Aorta (tissue), 5 donors: ENCODE data around the gene PDE5A. TPM values are rescaled to one million over a fixed set of nuclear protein-coding genes. Genes with fewer than 3 reads are reported as not detected.
A peak's percentile ranks its signal among the peaks of the same experiment; 100 is the strongest.

Experiments
- ATAC-seq: fragments of 200-7000 bp; cut with Tn5 transposase; one replicate; pipeline ENCODE4 v1.9.1; 2022; ENCODE audit warnings: moderate library complexity; ENCODE audit not compliant: low FRiP score
- DNase-seq, 2 donors: peaks; one replicate each; pipeline ENCODE4 v3.0.0-alpha.2; 2020
- H3K27ac ChIP-seq, 2 donors: one replicate each; pipeline ENCODE4 v1.5.1; 2013; ENCODE audit warnings: low read length in 2 of 2, mild to moderate bottlenecking in 2 of 2, moderate library complexity in 2 of 2, control low read depth in 1 of 2, inconsistent platforms in 1 of 2, low read depth in 1 of 2
- H3K27me3 ChIP-seq, 2 donors: one replicate each; pipeline ENCODE4 v1.6.1; 2013; ENCODE audit warnings: control low read depth in 1 of 2, low read length in 1 of 2, mild to moderate bottlenecking in 1 of 2, moderate library complexity in 1 of 2; ENCODE audit not compliant: insufficient read depth in 2 of 2, control insufficient read depth in 1 of 2
- H3K36me3 ChIP-seq, 2 donors: one replicate each; pipeline ENCODE4 v1.6.1; 2013; ENCODE audit warnings: control low read depth in 1 of 2, low read length in 1 of 2, mild to moderate bottlenecking in 1 of 2; ENCODE audit not compliant: insufficient read depth in 2 of 2, control insufficient read depth in 1 of 2
- H3K4me1 ChIP-seq, 2 donors: one replicate each; pipeline ENCODE4 v1.6.1; 2013; ENCODE audit warnings: low read length in 2 of 2, control low read depth in 1 of 2, mild to moderate bottlenecking in 1 of 2, moderate library complexity in 1 of 2; ENCODE audit not compliant: insufficient read depth in 2 of 2, control insufficient read depth in 1 of 2
- H3K4me3 ChIP-seq, 2 donors: one replicate each; pipeline ENCODE4 v1.5.1; 2013; ENCODE audit warnings: low read length in 2 of 2, control low read depth in 1 of 2, mild to moderate bottlenecking in 1 of 2
- H3K9me3 ChIP-seq: one replicate; pipeline ENCODE4 v1.6.1; 2013; ENCODE audit warnings: mild to moderate bottlenecking, low read length; ENCODE audit not compliant: control insufficient read depth
- WGBS, 2 donors: extraction: QIAGEN DNeasy Blood & Tissue Kit; methylation state at CpG; one replicate each; pipeline ENCODE4 v1.1.7; 2013; 5-methylcytosine and 5-hydroxymethylcytosine counted together
- intact Hi-C, 2 donors: fragments of 100-400 bp; cut with DNase I; formaldehyde crosslinking; loops; one replicate each; pipeline versions ENCODE4 v1.14.2 to v1.15.0; 2022
- polyA plus RNA-seq, 2 donors: library from polyadenylated mRNA; stranded (reverse); fragments of 200-250 nt; gene quantifications; one replicate each; pipeline ENCODE4 v1.2.3, GENCODE V29; 2013
- total RNA-seq, 2 donors: library from RNA; stranded (reverse); fragmentation: NEBNext Ultra II Directional; extraction: Animal tissue kit (Norgen Biotek cat#: 25700); gene quantifications; one replicate each; pipeline ENCODE4 v1.2.1, GENCODE V29; 2021
- donor health status: healthy with polysubstance abuse.
- donor health status: Bipolar disorder and iron deficiency.
- donor health status: DM: no; HTN: no; CAD: no.
- donor health status: DM: no; HTN: no; CAD: no.
- donor health status: DM: yes; HTN: yes; CAD: no.

Gene PDE5A
- total and polyA plus RNA-seq, 4 donors = 24.9 to 343 (median 135) TPM

- DNase-seq = no peak
- Histone ChIP-seq H3K4me1 (peaks cover 5 to 6% of the 10 kb centered on the region in 2 donors), H3K4me3 (no peak overlapping the region), H3K27ac (peak overlapping the region; percentile 64 to 87), H3K27me3 (no peaks in the 10 kb centered on the region), H3K36me3 (peaks cover 0 to 2% of the 10 kb centered on the region in 2 donors), H3K9me3 (no peaks in the 10 kb centered on the region)
- ATAC-seq = peak; percentile 43
- intact Hi-C loops = loop anchor here in 1 of 2 donors (10.0 kb wide), 1 partner anchor 107 kb away; the partner anchor contains the start of gene PDE5A
- WGBS, 2 donors = 17% methylated on average over 2 of the region's 2 CpGs
Measured at GRCh38 chr4:119517361-119518229, 111.0 kb downstream of the PDE5A start.

- no peak for ATAC-seq
- intact Hi-C loops = loop anchor here (5.0 to 10.0 kb wide), 2 partner anchors 112 to 540 kb away; partner anchors contain the start of gene PDE5A (in 1 of the 2)
- Histone ChIP-seq H3K27me3 (no peaks in the 10 kb centered on the region), H3K36me3 (peaks cover 2 to 8% of the 10 kb centered on the region in 2 donors), H3K9me3 (no peaks in the 10 kb centered on the region), H3K4me3 (no peak overlapping the region), H3K4me1 (peaks cover 5 to 7% of the 10 kb centered on the region in 2 donors), H3K27ac (peak overlapping the region in 1 of 2 donors; percentile 6)
- no peak for DNase-seq
- 96 to 99% methylated on average over 2 of the region's 2 CpGs for WGBS, 2 donors
Measured at GRCh38 chr4:119512398-119512797, 116.2 kb downstream of the PDE5A start.

- 12 to 17% methylated on average over 4 of the region's 4 CpGs for WGBS, 2 donors
- intact Hi-C loops = loop anchor here (5.0 to 10.0 kb wide), 2 partner anchors 114 to 542 kb away; partner anchors contain the start of gene PDE5A (in 1 of the 2)
- Histone ChIP-seq H3K27ac (no peak overlapping the region), H3K4me1 (peaks cover 5 to 7% of the 10 kb centered on the region in 2 donors), H3K9me3 (no peaks in the 10 kb centered on the region), H3K36me3 (peaks cover 2 to 8% of the 10 kb centered on the region in 2 donors), H3K27me3 (no peaks in the 10 kb centered on the region), H3K4me3 (no peak overlapping the region)
- DNase-seq = no peak
- ATAC-seq = peak; percentile 55
Measured at GRCh38 chr4:119510395-119511149, 118.0 kb downstream of the PDE5A start.

GRCh38 chr4:119508281-119508680, 120.3 kb downstream of the PDE5A start:
- DNase-seq (no peak), ATAC-seq (no peak)
- WGBS, 2 donors = 2 to 8% methylated on average over 1 of the region's 1 CpG
- H3K4me3 ChIP-seq = no peak overlapping the region
- no peaks in the 10 kb centered on the region for H3K27me3 ChIP-seq
- H3K4me1 ChIP-seq = peaks cover 2 to 3% of the 10 kb centered on the region in 2 donors
- H3K36me3 ChIP-seq = peaks cover 2 to 8% of the 10 kb centered on the region in 2 donors
- peak overlapping the region in 1 of 2 donors; percentile 82 for H3K27ac ChIP-seq
- H3K9me3 ChIP-seq = no peaks in the 10 kb centered on the region
- intact Hi-C loops = loop anchor here in 1 of 2 donors (10.0 kb wide), 1 partner anchor 193 kb away; no protein-coding TSS in a partner anchor

- intact Hi-C loops = loop anchor here in 1 of 2 donors (10.0 kb wide), 1 partner anchor 192 kb away; no protein-coding TSS in a partner anchor
- Histone ChIP-seq H3K27ac (peak overlapping the region in 1 of 2 donors; percentile 76), H3K4me3 (no peak overlapping the region), H3K36me3 (peaks cover 0 to 11% of the 10 kb centered on the region in 2 donors), H3K27me3 (no peaks in the 10 kb centered on the region), H3K9me3 (no peaks in the 10 kb centered on the region), H3K4me1 (peaks cover 0 to 3% of the 10 kb centered on the region in 2 donors)
- no peak for ATAC-seq
- DNase-seq = no peak
- 14 to 19% methylated on average over 1 of the region's 1 CpG for WGBS, 2 donors
Measured at GRCh38 chr4:119506806-119507205, 121.8 kb downstream of the PDE5A start.

GRCh38 chr4:119504616-119505015, 124.0 kb downstream of the PDE5A start:
- Histone ChIP-seq H3K4me3 (no peak overlapping the region), H3K27me3 (no peaks in the 10 kb centered on the region), H3K27ac (no peak overlapping the region), H3K4me1 (no peaks in the 10 kb centered on the region), H3K9me3 (no peaks in the 10 kb centered on the region), H3K36me3 (peaks cover 0 to 9% of the 10 kb centered on the region in 2 donors)
- ATAC-seq = no peak
- WGBS, 2 donors = 96 to 100% methylated on average over 1 of the region's 1 CpG
- intact Hi-C loops = loop anchor here in 1 of 2 donors (10.0 kb wide), 1 partner anchor 190 kb away; no protein-coding TSS in a partner anchor
- no peak for DNase-seq

GRCh38 chr4:119501740-119502139, 126.9 kb downstream of the PDE5A start:
- H3K36me3 ChIP-seq = peaks cover 0 to 3% of the 10 kb centered on the region in 2 donors
- 90% methylated on average over 2 of the region's 2 CpGs for WGBS, 2 donors
- H3K9me3 ChIP-seq = no peaks in the 10 kb centered on the region
- no peak overlapping the region for H3K4me3 ChIP-seq
- no peak for DNase-seq
- no peaks in the 10 kb centered on the region for H3K27me3 ChIP-seq
- ATAC-seq = no peak
- H3K4me1 ChIP-seq = no peaks in the 10 kb centered on the region
- no peak overlapping the region for H3K27ac ChIP-seq
- intact Hi-C loops = loop anchor here in 1 of 2 donors (10.0 kb wide), 1 partner anchor 187 kb away; no protein-coding TSS in a partner anchor

- Histone ChIP-seq H3K27me3 (no peaks in the 10 kb centered on the region), H3K9me3 (no peaks in the 10 kb centered on the region), H3K36me3 (peaks cover 2 to 3% of the 10 kb centered on the region in 2 donors), H3K27ac (peak overlapping the region; percentile 7 to 8), H3K4me3 (no peak overlapping the region), H3K4me1 (no peaks in the 10 kb centered on the region)
- ATAC-seq (peak; percentile 84), DNase-seq (peak in 1 of 2 donors; percentile 49)
- intact Hi-C loops = no loop called here
- WGBS, 2 donors = 16 to 19% methylated on average over 3 of the region's 3 CpGs
Measured at GRCh38 chr4:119498527-119498926, 130.1 kb downstream of the PDE5A start.
